ENCODE measurements around the gene BET1. TPM values are rescaled to one million over a fixed set of nuclear protein-coding genes. Genes with fewer than 3 reads are reported as not detected.

Gene BET1
- polyA plus RNA-seq, 2 of the 4 experiments (the other 2 are of a cell fraction): 31.5 to 64.3 TPM

- FAIRE-seq: no peak
- ChIA-PET POLR2A (no interaction called here), CTCF (no interaction called here)
- TF ChIP-seq ZSCAN20 (CRISPR knock-in tag; IDR thresholded peaks at IDR 0.05): no peak
- no peak for TF ChIP-seq CHD4 (IDR thresholded peaks at IDR 0.05; ENCODE audit: borderline replicate concordance)
- TF ChIP-seq RFX5 (IDR thresholded peaks at IDR 0.05): no peak
- no peak for TF ChIP-seq ZFP36 (IDR thresholded peaks at IDR 0.05; ENCODE audit: borderline replicate concordance, partially characterized antibody)
- TF ChIP-seq RARB (CRISPR knock-in tag; IDR thresholded peaks at IDR 0.05): no peak
- no peak for TF ChIP-seq RAD21 (conservative IDR thresholded peaks at IDR 0.05 in 1 of 2, IDR thresholded peaks at IDR 0.05 in 1 of 2)
- TF ChIP-seq ESRRA (IDR thresholded peaks at IDR 0.05; ENCODE audit: borderline replicate concordance, low read length): no peak
- no peak for TF ChIP-seq HOXA7 (CRISPR knock-in tag; IDR thresholded peaks at IDR 0.05)
- TF ChIP-seq ATOH8 (CRISPR knock-in tag; IDR thresholded peaks at IDR 0.05; ENCODE audit: low read depth): no peak
- TF ChIP-seq NPAS2 (CRISPR knock-in tag; IDR thresholded peaks at IDR 0.05; ENCODE audit: borderline replicate concordance): no peak
- TF ChIP-seq, protein P1, sequence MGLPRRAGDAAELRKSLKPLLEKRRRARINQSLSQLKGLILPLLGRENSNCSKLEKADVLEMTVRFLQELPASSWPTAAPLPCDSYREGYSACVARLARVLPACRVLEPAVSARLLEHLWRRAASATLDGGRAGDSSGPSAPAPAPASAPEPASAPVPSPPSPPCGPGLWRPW (IDR thresholded peaks at IDR 0.05): no peak
- no peak for TF ChIP-seq NFE2L2 (conservative IDR thresholded peaks at IDR 0.05; ENCODE audit: low read length)
- TF ChIP-seq HMGXB4 (CRISPR knock-in tag; IDR thresholded peaks at IDR 0.05; ENCODE audit: borderline replicate concordance): no peak
- TF ChIP-seq, protein P2, sequence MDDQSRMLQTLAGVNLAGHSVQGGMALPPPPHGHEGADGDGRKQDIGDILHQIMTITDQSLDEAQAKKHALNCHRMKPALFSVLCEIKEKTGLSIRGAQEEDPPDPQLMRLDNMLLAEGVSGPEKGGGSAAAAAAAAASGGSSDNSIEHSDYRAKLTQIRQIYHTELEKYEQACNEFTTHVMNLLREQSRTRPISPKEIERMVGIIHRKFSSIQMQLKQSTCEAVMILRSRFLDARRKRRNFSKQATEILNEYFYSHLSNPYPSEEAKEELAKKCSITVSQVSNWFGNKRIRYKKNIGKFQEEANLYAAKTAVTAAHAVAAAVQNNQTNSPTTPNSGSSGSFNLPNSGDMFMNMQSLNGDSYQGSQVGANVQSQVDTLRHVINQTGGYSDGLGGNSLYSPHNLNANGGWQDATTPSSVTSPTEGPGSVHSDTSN (IDR thresholded peaks at IDR 0.05): no peak
- TF ChIP-seq CBX2 (IDR thresholded peaks at IDR 0.05; ENCODE audit: borderline replicate concordance, low read depth): no peak
- TF ChIP-seq, protein P3, sequence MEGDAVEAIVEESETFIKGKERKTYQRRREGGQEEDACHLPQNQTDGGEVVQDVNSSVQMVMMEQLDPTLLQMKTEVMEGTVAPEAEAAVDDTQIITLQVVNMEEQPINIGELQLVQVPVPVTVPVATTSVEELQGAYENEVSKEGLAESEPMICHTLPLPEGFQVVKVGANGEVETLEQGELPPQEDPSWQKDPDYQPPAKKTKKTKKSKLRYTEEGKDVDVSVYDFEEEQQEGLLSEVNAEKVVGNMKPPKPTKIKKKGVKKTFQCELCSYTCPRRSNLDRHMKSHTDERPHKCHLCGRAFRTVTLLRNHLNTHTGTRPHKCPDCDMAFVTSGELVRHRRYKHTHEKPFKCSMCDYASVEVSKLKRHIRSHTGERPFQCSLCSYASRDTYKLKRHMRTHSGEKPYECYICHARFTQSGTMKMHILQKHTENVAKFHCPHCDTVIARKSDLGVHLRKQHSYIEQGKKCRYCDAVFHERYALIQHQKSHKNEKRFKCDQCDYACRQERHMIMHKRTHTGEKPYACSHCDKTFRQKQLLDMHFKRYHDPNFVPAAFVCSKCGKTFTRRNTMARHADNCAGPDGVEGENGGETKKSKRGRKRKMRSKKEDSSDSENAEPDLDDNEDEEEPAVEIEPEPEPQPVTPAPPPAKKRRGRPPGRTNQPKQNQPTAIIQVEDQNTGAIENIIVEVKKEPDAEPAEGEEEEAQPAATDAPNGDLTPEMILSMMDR (IDR thresholded peaks at IDR 0.05): no peak
- Histone ChIP-seq H3K4me3 (no peak overlapping the region), H3K4me2 (no peak overlapping the region), H3K27ac (no peak overlapping the region), H3K9me3 (no peaks in the 10 kb centered on the region), H3K4me1 (peaks cover 13% of the 10 kb centered on the region)
- DNase-seq (ENCODE audit: low read depth in 1 of 2, low spot score in 1 of 2): no peak
- no peak for ATAC-seq
- 73% methylated on average over 9 of the region's 9 CpGs for WGBS (ENCODE audit: missing lambda C conversion rate)
These were observed 35.3 kb upstream of the BET1 start for GRCh38 chr7:94039368-94040035.

GRCh38 chr7:94031865-94032264 lies 27.7 kb upstream of the BET1 start:
- Histone ChIP-seq H3K9me3 (no peaks in the 10 kb centered on the region), H3K27ac (no peak overlapping the region), H3K4me3 (no peak overlapping the region), H3K4me1 (no peaks in the 10 kb centered on the region; the same call in 2 of the 3 replicates), H3K4me2 (no peak overlapping the region)
- FAIRE-seq (no peak), ATAC-seq (no peak), DNase-seq (ENCODE audit: low read depth in 1 of 2, low spot score in 1 of 2) (no peak)
- WGBS (ENCODE audit: missing lambda C conversion rate): 36% methylated on average over 2 of the region's 2 CpGs
- ChIA-PET POLR2A (no interaction called here), CTCF (interaction anchor here (0.6 kb wide), 1 partner anchor 1051 kb away, joined by 3 read pairs; no protein-coding TSS in a partner anchor)
- TF ChIP-seq MAFK (IDR thresholded peaks at IDR 0.05; ENCODE audit: partially characterized antibody) (no peak), FOXS1 (CRISPR knock-in tag; IDR thresholded peaks at IDR 0.05) (no peak), BCL3 (IDR thresholded peaks at IDR 0.05) (no peak), HOXB5 (CRISPR knock-in tag; IDR thresholded peaks at IDR 0.05) (no peak), PHF8 (IDR thresholded peaks at IDR 0.05; ENCODE audit: borderline replicate concordance, low read depth) (no peak), ESRRA (IDR thresholded peaks at IDR 0.05; ENCODE audit: borderline replicate concordance, low read length) (no peak), ZC3H11A (IDR thresholded peaks at IDR 0.05) (no peak), RCOR1 (IDR thresholded peaks at IDR 0.05; ENCODE audit: low read depth, low read length) (no peak), NPAS2 (CRISPR knock-in tag; IDR thresholded peaks at IDR 0.05; ENCODE audit: borderline replicate concordance) (no peak), EHMT2 (IDR thresholded peaks at IDR 0.05; ENCODE audit: low read depth) (no peak), EP300 (IDR thresholded peaks at IDR 0.05) (no peak), HOXB13 (CRISPR knock-in tag; IDR thresholded peaks at IDR 0.05; ENCODE audit: low read depth) (no peak), NR3C1 (IDR thresholded peaks at IDR 0.05) (no peak), TFCP2L1 (CRISPR knock-in tag; IDR thresholded peaks at IDR 0.05) (no peak), SREBF2 (IDR thresholded peaks at IDR 0.05) (no peak), ZFP36 (IDR thresholded peaks at IDR 0.05; ENCODE audit: borderline replicate concordance, partially characterized antibody) (no peak), RAD21 (conservative IDR thresholded peaks at IDR 0.05 in 1 of 2, IDR thresholded peaks at IDR 0.05 in 1 of 2) (no peak), MYC (IDR thresholded peaks at IDR 0.05; ENCODE audit: borderline replicate concordance, low read length) (no peak)

All from A549 (cell line).